A204.1 (cell line): ENCODE data around the gene APEX1.
"Not testable (repeated sequence)": the region's sequence is repeated elsewhere in the genome, so short reads cannot be mapped to it uniquely, and the experiment has no call there.

Experiments used
- FAIRE-seq: peaks from 2 replicates; lab custom pipeline; 2012; peaks lifted over from hg19 to GRCh38; lab: Jason Lieb, UNC

Gene APEX1

DNA sequence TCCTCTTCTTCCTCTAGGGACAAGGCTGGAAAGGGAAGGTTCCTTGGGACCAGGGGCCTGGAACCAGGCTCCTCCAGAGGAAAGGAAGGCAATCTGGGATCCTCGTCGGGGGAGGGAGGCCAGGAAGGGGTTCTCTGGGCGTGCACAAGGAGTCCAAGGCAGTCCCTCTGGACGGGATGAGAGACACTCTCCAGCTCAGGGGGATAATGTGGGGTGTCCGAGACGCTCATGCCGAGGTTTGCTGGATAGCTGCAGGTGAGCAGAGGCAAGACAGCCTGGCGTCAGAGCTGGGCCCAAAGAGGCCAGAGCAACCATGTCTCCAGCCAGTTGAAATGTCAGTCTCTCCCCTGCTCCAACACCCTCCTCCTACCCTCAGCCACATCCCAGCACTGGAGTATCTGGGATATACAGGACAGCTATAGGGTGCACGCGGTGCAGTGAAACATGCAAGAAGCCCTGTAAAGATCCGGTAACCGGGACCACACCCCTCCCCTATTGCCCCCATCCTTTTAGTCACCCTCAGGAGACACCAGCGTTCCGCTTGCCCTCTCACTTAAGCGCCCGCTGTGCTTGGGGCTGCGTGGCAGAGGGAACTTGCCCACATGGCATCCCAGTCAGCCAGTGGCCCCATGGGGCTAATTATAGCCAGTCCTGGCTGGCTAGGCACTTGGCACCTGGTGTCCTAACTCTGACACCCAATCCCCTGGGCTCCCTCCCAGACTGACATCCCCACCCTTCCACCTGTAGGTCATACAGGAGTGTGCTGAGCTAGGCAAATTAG lies 19.3 kb upstream of the APEX1 start, which contains the start of gene KLHL33:
Gene KLHL33, minus strand, starts transcription at position 585 of the 781 bp plus-strand sequence. Its CDS starts 355 bp downstream, at position 230.
- FAIRE-seq: no peak

GRCh38 chr14:20436363-20436755 lies 18.7 kb upstream of the APEX1 start:
- no peak for FAIRE-seq

- no peak for FAIRE-seq
These were observed 16.4 kb upstream of the APEX1 start for GRCh38 chr14:20438664-20439063.

DNA sequence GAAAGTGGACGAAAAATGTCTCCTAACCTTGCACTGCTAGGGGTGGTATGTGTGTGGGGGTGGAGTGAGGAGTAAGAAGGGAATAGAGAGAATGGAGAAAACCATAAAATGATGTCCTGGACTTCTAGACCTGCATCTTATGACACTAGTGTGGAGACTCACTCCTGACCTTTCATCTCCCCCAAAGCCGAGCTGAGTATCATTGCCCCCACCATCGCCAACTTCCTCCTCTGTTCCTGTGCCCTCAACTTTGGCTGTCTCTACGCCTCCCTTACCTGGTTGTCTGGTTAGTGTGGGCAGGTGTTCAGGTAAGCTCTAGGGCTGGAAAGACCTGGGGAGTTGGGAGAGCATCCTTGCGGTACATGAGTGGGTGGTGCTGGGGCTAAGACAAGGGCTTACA lies 14.6 kb upstream of the APEX1 start:
- FAIRE-seq: no peak

DNA sequence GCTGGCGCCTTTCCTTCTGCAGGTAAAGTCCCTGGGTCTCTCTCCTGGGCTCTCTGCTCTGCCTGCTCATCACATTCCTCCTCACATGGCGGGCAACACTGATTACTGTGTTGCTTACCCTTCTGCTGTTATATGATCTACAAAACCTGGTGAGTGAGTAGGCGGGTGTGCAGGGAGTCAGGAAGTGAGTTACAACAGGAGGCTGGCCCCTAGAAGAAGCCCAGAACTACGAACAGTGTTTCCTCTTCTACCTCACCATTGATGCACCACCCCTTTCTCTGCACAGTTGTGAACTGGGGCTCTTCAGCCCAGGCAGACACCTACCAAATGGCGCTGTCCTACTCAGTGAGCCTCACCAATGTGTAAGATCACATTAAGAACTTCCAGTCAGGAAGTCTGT lies 14.1 kb upstream of the APEX1 start:
- no peak for FAIRE-seq

GRCh38 chr14:20441461-20441860 lies 13.6 kb upstream of the APEX1 start:
- no peak for FAIRE-seq

- not testable (repeated sequence) for FAIRE-seq
These were observed 11.4 kb upstream of the APEX1 start for GRCh38 chr14:20443650-20444049.

GRCh38 chr14:20446889-20447288 lies 8.1 kb upstream of the APEX1 start:
- FAIRE-seq: no peak

DNA sequence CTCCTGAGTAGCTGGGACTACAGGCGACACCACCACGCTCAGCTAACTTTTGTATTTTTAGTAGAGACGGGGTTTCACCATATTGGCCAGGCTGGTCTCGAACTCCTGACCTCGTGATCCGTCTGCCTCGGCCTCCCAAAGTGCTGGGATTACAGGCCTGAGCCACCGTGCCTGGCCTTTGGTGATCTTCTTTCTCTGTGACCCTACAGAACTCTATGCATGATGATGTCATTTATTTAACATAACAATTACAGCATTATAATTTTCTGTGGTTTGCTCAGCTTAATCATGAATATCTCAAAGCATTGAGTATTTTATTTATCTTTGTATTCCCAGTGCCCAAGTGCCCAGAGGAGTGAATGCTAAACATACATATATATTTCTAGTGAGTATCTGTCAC lies 2.2 kb upstream of the APEX1 start:
- FAIRE-seq: not testable (repeated sequence)

DNA sequence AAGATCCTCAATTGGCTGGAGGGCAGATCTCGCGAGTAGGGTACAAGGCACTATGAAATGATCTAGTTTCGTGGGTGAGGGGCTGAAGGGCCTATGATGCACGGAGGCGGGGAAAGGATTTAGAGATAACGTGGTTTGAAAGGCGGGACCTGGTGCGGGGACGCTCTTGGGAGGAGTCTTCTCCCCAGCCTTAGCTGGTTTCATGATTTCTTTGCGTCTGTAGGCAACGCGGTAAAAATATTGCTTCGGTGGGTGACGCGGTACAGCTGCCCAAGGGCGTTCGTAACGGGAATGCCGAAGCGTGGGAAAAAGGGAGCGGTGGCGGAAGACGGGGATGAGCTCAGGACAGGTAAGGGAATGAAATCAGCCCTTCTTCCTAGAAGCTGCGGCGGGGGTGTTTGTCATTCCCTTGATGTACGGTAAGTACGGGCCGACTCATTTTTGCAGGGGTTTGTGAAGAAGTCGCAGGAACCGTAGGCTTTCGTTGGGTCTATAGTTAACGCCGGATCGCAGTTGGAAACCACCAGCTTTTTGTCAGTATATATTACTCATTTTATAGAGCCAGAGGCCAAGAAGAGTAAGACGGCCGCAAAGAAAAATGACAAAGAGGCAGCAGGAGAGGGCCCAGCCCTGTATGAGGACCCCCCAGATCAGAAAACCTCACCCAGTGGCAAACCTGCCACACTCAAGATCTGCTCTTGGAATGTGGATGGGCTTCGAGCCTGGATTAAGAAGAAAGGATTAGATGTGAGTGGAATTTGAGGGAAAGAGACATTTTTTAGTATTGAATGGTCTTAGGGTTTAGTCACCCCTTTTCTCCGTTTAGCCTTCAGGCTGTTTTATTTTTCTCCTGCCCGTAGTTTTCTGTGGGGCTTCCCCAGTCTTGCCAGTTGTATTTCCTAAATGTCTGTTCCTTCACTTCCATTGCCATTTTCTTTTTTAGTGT lies 602 bp downstream of the APEX1 start:
- FAIRE-seq: no peak

DNA sequence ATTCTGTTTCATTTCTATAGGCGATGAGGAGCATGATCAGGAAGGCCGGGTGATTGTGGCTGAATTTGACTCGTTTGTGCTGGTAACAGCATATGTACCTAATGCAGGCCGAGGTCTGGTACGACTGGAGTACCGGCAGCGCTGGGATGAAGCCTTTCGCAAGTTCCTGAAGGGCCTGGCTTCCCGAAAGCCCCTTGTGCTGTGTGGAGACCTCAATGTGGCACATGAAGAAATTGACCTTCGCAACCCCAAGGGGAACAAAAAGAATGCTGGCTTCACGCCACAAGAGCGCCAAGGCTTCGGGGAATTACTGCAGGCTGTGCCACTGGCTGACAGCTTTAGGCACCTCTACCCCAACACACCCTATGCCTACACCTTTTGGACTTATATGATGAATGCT lies 1.9 kb downstream of the APEX1 start:
- no peak for FAIRE-seq

DNA sequence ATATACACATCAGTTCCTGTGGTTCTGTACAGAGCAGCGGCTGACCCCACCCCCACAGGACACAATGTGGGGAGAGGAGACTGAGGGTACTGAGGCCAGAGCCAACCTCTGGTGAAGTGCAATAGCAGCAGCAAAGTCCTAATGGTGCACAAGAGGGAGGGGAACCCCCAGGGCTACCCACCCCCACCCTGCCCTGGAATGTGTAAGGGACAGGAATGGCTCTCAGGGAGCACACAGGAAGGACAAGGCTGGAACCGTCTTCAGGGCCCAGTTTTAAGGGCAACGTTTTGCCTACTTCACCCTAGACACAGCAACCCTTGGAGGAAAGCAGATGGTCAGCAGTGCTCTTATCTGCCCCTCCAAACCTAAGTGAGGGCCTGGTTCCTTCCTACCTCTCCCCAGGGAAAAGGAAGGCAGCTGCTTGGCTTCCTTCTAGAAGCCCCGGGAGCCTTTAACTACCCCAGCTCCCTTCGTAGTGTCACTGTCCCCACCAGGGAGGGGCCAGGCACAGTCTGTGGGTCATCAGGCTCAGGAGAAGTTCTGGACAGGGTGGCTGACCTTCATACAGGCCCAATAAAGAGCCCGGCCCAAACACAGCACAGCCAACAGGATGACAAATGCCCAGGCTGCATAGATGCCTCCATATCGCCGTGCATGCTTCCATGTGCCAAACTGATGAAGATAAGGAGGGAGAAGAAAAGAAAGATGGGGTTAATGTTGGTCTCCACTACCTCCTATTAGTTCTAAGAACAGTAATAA lies 3.2 kb downstream of the APEX1 start:
- no peak for FAIRE-seq

GRCh38 chr14:20460458-20461224 lies 5.6 kb downstream of the APEX1 start:
- no peak for FAIRE-seq

- peak; percentile 99 for FAIRE-seq
These were observed 6.5 kb downstream of the APEX1 start, which contains the start of gene PIP4P1 for GRCh38 chr14:20461225-20462141. TSS of gene PIP4P1 (minus strand) at chr14:20461434. CDS start at chr14:20461325, 109 bp downstream.

- no peak for FAIRE-seq
These were observed 13.8 kb downstream of the APEX1 start for GRCh38 chr14:20468764-20469241.

- FAIRE-seq: peak; percentile 40
These were observed 14.3 kb downstream of the APEX1 start, which contains the start of gene PNP for GRCh38 chr14:20469242-20469889. TSS of gene PNP (plus strand) at chr14:20469406. CDS start at chr14:20469525, 119 bp downstream.

DNA sequence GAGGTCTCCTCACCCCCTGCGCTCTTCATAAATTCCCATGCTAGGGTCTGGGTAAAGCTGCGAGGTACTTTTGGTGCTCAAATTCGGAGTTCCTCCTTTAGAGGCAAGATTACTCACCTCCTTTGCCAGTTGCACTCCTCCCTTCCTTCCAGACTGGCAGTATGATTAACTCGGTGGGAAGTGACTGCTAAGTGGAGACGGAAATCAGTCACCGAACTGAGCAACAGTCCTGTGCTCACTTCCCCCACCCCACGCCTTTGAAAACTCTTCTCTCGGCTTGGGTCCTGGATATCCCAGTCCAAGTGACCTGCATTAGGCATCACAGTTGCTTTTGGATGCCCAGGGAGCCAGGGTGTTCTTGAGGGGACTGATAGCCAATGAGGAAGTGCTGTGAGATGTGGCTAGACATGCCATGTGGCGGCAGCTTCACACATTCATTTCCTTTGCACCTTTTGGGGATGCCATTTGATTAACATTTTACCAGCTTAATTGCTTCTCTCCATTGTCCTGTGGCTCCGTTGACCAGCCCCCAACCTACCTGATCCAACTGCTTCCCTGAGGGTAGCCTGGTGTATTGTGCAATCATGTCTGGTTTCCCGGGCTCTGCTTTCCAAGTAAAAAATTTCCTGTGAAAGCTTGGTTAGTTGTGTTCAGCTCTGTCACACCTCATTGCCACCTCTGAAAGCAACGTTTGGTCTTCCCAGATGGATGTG lies 15.0 kb downstream of the APEX1 start:
- no peak for FAIRE-seq

- no peak for FAIRE-seq
These were observed 15.5 kb downstream of the APEX1 start for GRCh38 chr14:20470603-20470901.

- no peak for FAIRE-seq
These were observed 17.6 kb downstream of the APEX1 start for GRCh38 chr14:20472536-20473169.
